Stomach (tissue), 9 donors: ENCODE results near the gene SPG7. TPM values are rescaled to one million over a fixed set of nuclear protein-coding genes. Genes with fewer than 3 reads are reported as not detected.

Experiments used
- DNase-seq, 2 donors: peaks; one replicate each; pipeline versions ENCODE4 v3.0.0 to v3.0.0-alpha.2; 2013 to 2019
- H3K27ac ChIP-seq, 5 donors: fragments of 200-600 bp in 4 of 5; sonication (generic) in 4 of 5; one replicate each; pipeline ENCODE4 v1.5.1; 2013 to 2019; ENCODE audit warnings: mild to moderate bottlenecking in 1 of 5, moderate library complexity in 1 of 5
- H3K27me3 ChIP-seq, 3 donors: fragments of 200-600 bp; sonication (generic); one replicate each; pipeline ENCODE4 v1.5.1; 2017 to 2019; ENCODE audit warnings: mixed run types in 1 of 3
- H3K36me3 ChIP-seq, 4 donors: fragments of 200-600 bp; sonication (generic); 1 replicate in 3 of 4; 2 replicates in 1 of 4; pipeline ENCODE4 v1.5.1; 2016 to 2019
- H3K4me1 ChIP-seq, 4 donors: fragments of 200-600 bp; sonication (generic); one replicate each; pipeline ENCODE4 v1.5.1; 2016 to 2019
- H3K4me3 ChIP-seq, 4 donors: fragments of 200-600 bp; sonication (generic) in 3 of 4; one replicate each; pipeline ENCODE4 v1.5.1; 2016 to 2019; ENCODE audit warnings: mild to moderate bottlenecking in 1 of 4
- H3K9me3 ChIP-seq, 4 donors: fragments of 200-600 bp; sonication (generic); one replicate each; pipeline ENCODE4 v1.5.1; 2016 to 2019
- CTCF ChIP-seq, 7 experiments: fragments of 450-650 bp in 4 of 7; fragments of 200-600 bp in 3 of 7; sonication (generic) in 3 of 7; IDR thresholded peaks; one replicate each; pipeline ENCODE4 v1.5.1; 2016 to 2019; ENCODE audit warnings: antibody characterized with exemption in 7 of 7, control low read depth in 2 of 7, mild to moderate bottlenecking in 1 of 7
- EP300 ChIP-seq: sonication (generic); formaldehyde crosslinking; IDR thresholded peaks from one replicate; pipeline ENCODE4 v1.6.1; 2017; ENCODE audit warnings: antibody characterized with exemption
- POLR2A ChIP-seq, 4 donors: fragments of 450-650 bp; IDR thresholded peaks; one replicate each; pipeline ENCODE4 v1.6.1; 2016; ENCODE audit warnings: antibody characterized with exemption in 4 of 4, control low read depth in 2 of 4, mild to moderate bottlenecking in 1 of 4, moderate library complexity in 1 of 4
- POLR2AphosphoS5 ChIP-seq, 3 donors: sonication (generic); formaldehyde crosslinking; IDR thresholded peaks; one replicate each; pipeline ENCODE4 v1.6.1; 2016; ENCODE audit warnings: antibody characterized with exemption in 3 of 3
- WGBS, 5 donors: extraction: QIAGEN DNeasy Blood & Tissue Kit in 3 of 5; methylation state at CpG; one replicate each; pipeline versions ENCODE4 v1.1.5 to v1.1.7; 2013 to 2018; 5-methylcytosine and 5-hydroxymethylcytosine counted together
- intact Hi-C: fragments of 100-400 bp; cut with DNase I; formaldehyde crosslinking; loops from one replicate; pipeline ENCODE4 v1.15.1; 2023; ENCODE audit warnings: low total_unique reads
- polyA plus RNA-seq, 3 donors: library from polyadenylated mRNA; stranded (reverse); fragments of 200-250 nt; gene quantifications; one replicate each; pipeline ENCODE4 v1.2.3, GENCODE V29; 2013
- total RNA-seq, 5 donors: library from RNA; depleted of rRNA; stranded (reverse); fragments of >200 nt; gene quantifications; one replicate each; pipeline versions ENCODE4 v1.1.0 to v1.2.3, GENCODE V29; 2014 to 2016
- donor health status: healthy with polysubstance abuse.
- donor health status: Bipolar disorder and iron deficiency.
- donor health status: healthy.

The SPG7 gene
- total and polyA plus RNA-seq, 8 donors: 30.0 to 363 (median 157) TPM

- H3K27ac ChIP-seq: no peak overlapping the region
Measured at GRCh38 chr16:89472711-89473075, 35.5 kb upstream of the SPG7 start.

GRCh38 chr16:89473136-89473712, 35.0 kb upstream of the SPG7 start:
- Histone ChIP-seq H3K4me3 (no peak overlapping the region), H3K27ac (no peak overlapping the region), H3K9me3 (no peaks in the 10 kb centered on the region), H3K36me3 (no peaks in the 10 kb centered on the region), H3K4me1 (peaks cover 56 to 96% (median 80%) of the 10 kb centered on the region in 4 donors), H3K27me3 (no peaks in the 10 kb centered on the region)
- intact Hi-C loops: no loop called here
- TF ChIP-seq EP300 (no peak), POLR2A (IDR thresholded peaks at IDR 0.05) (no peak), CTCF (IDR thresholded peaks at IDR 0.05) (no peak), POLR2AphosphoS5 (IDR thresholded peaks at IDR 0.05) (no peak)
- no peak for DNase-seq
- 75 to 93% (median 91%) methylated on average over 7 of the region's 7 CpGs for whole genome bisulfite sequencing, 5 donors

More at GRCh38 chr16:89472711-89473075, 35.5 kb upstream of the SPG7 start:
- WGBS, 5 donors: 59 to 68% (median 61%) methylated on average over 2 of the region's 2 CpGs
- Histone ChIP-seq H3K9me3 (no peaks in the 10 kb centered on the region), H3K27me3 (no peaks in the 10 kb centered on the region), H3K36me3 (no peaks in the 10 kb centered on the region), H3K4me3 (no peak overlapping the region), H3K4me1 (peaks cover 55 to 96% (median 80%) of the 10 kb centered on the region in 4 donors)
- no peak for DNase-seq
- intact Hi-C loops: no loop called here
- TF ChIP-seq POLR2A (IDR thresholded peaks at IDR 0.05) (no peak), POLR2AphosphoS5 (IDR thresholded peaks at IDR 0.05) (no peak), EP300 (no peak), CTCF (IDR thresholded peaks at IDR 0.05) (no peak)

- Histone ChIP-seq H3K27ac (no peak overlapping the region), H3K4me3 (no peak overlapping the region), H3K27me3 (no peaks in the 10 kb centered on the region), H3K9me3 (no peaks in the 10 kb centered on the region), H3K36me3 (no peaks in the 10 kb centered on the region), H3K4me1 (peaks cover 59 to 96% (median 81%) of the 10 kb centered on the region in 4 donors)
- DNase-seq: no peak
- intact Hi-C loops: no loop called here
- WGBS, 5 donors: 67 to 81% (median 70%) methylated on average over 9 of the region's 9 CpGs
- no peak for TF ChIP-seq EP300
- no peak for TF ChIP-seq CTCF (IDR thresholded peaks at IDR 0.05)
- no peak for TF ChIP-seq POLR2AphosphoS5 (IDR thresholded peaks at IDR 0.05)
- no peak for TF ChIP-seq POLR2A (IDR thresholded peaks at IDR 0.05)
Measured at GRCh38 chr16:89473791-89474414, 34.3 kb upstream of the SPG7 start.

- Histone ChIP-seq H3K27ac (no peak overlapping the region), H3K27me3 (no peaks in the 10 kb centered on the region), H3K4me1 (peaks cover 66 to 100% (median 84%) of the 10 kb centered on the region in 4 donors), H3K36me3 (no peaks in the 10 kb centered on the region), H3K9me3 (no peaks in the 10 kb centered on the region), H3K4me3 (no peak overlapping the region)
- intact Hi-C loops: no loop called here
- no peak for DNase-seq
- no peak for TF ChIP-seq POLR2A (IDR thresholded peaks at IDR 0.05)
- TF ChIP-seq POLR2AphosphoS5 (IDR thresholded peaks at IDR 0.05): no peak
- no peak for TF ChIP-seq EP300
- TF ChIP-seq CTCF (IDR thresholded peaks at IDR 0.05): no peak
- WGBS, 5 donors: 72 to 82% (median 81%) methylated on average over 5 of the region's 5 CpGs
Measured at GRCh38 chr16:89475144-89475543, 33.1 kb upstream of the SPG7 start.
